IMR-90 (cell line): Measurements from ENCODE around the gene DPYSL3. TPM values are rescaled to one million over a fixed set of nuclear protein-coding genes. Genes with fewer than 3 reads are reported as not detected.

ENCODE experiments used
- ATAC-seq: fragments of 200-7000 bp; cut with Tn5 transposase; 2 replicates; pipeline ENCODE4 v1.9.1; 2020; ENCODE audit warnings: low read depth, mild to moderate bottlenecking, moderate library complexity
- BruUV-seq: library from RNA; stranded (reverse); fragments of 400-500 nt; replicated peaks from 2 replicates; lab custom pipeline; 2021; lab: Mats Ljungman, UMichigan
- CTCF ChIA-PET: fragments of 300-600 bp; formaldehyde crosslinking; extraction: SDS; loops from one replicate; lab custom pipeline; 2021; ENCODE audit warnings: antibody characterized with exemption; lab: Yijun Ruan, JAX
- POLR2A ChIA-PET: fragments of 300-600 bp; sonication (Branson Sonifier 250); formaldehyde crosslinking; loops from one replicate; lab custom pipeline; 2022; ENCODE audit warnings: antibody characterized with exemption; ENCODE audit not compliant: unreplicated experiment; lab: Charles Lee
- DNase-seq: peaks from one replicate; pipeline ENCODE4 v3.0.0; 2013
- H2AFZ ChIP-seq: replicated peaks from 2 replicates; pipeline ENCODE3; 2013; ENCODE audit warnings: low read length, mild to moderate bottlenecking; ENCODE audit not compliant: poor library complexity
- H2AK5ac ChIP-seq: 2 replicates; pipeline ENCODE4 v1.6.1; 2013; ENCODE audit warnings: low read depth, low read length, inconsistent platforms
- H2AK9ac ChIP-seq: replicated peaks from 2 replicates; pipeline ENCODE3; 2013; ENCODE audit warnings: mild to moderate bottlenecking, low read depth, low read length, moderate library complexity; ENCODE audit not compliant: poor library complexity
- H2BK120ac ChIP-seq: 2 replicates; pipeline ENCODE4 v1.6.1; 2013; ENCODE audit warnings: low read depth, low read length, inconsistent platforms
- H2BK15ac ChIP-seq: 3 replicates; pipeline ENCODE4 v1.6.1; 2013; ENCODE audit warnings: low read depth, low read length, inconsistent platforms
- H2BK20ac ChIP-seq: 2 replicates; pipeline ENCODE4 v1.6.1; 2013; ENCODE audit warnings: low read depth, mild to moderate bottlenecking, inconsistent platforms, low read length, moderate library complexity
- H2BK5ac ChIP-seq: 2 replicates; pipeline ENCODE4 v1.6.1; 2013; ENCODE audit warnings: mild to moderate bottlenecking, low read depth, low read length, inconsistent platforms; ENCODE audit not compliant: poor library complexity, severe bottlenecking
- H3K14ac ChIP-seq: replicated peaks from 2 replicates; pipeline ENCODE4 v1.6.1; 2013; ENCODE audit warnings: low read depth, low read length, inconsistent platforms
- H3K18ac ChIP-seq: 2 replicates; pipeline ENCODE4 v1.6.1; 2013; ENCODE audit warnings: low read depth, low read length, control low read depth
- H3K23ac ChIP-seq: 2 replicates; pipeline ENCODE4 v1.6.1; 2013; ENCODE audit warnings: low read depth, low read length, inconsistent platforms
- H3K27ac ChIP-seq: 2 replicates; pipeline ENCODE4 v1.5.1; 2013; ENCODE audit warnings: mild to moderate bottlenecking, control low read depth, low read length; ENCODE audit not compliant: insufficient read depth
- H3K27me3 ChIP-seq: 2 replicates; pipeline ENCODE4 v1.6.1; 2013; ENCODE audit warnings: low read length; ENCODE audit not compliant: control insufficient read depth, insufficient read depth
- H3K36me3 ChIP-seq: 2 replicates; pipeline ENCODE4 v1.6.1; 2013; ENCODE audit warnings: low read length, mixed read lengths; ENCODE audit not compliant: control insufficient read depth, insufficient read depth
- H3K4ac ChIP-seq: 2 replicates; pipeline ENCODE4 v1.6.1; 2013; ENCODE audit warnings: low read depth, low read length, inconsistent platforms
- H3K4me1 ChIP-seq: 2 replicates; pipeline ENCODE4 v1.6.1; 2013; ENCODE audit warnings: low read length, mixed read lengths; ENCODE audit not compliant: control insufficient read depth, insufficient read depth
- H3K4me2 ChIP-seq: 2 replicates; pipeline ENCODE4 v1.6.1; 2013; ENCODE audit warnings: low read depth, mild to moderate bottlenecking, control low read depth, low read length, moderate library complexity
- H3K4me3 ChIP-seq: 2 replicates; pipeline ENCODE4 v1.5.1; 2013; ENCODE audit warnings: low read depth, mild to moderate bottlenecking, control low read depth, low read length, moderate library complexity; ENCODE audit not compliant: insufficient read depth
- H3K56ac ChIP-seq: 2 replicates; pipeline ENCODE4 v1.6.1; 2013; ENCODE audit warnings: low read length, inconsistent platforms; ENCODE audit not compliant: insufficient read depth; ENCODE audit errors: extremely low read depth
- H3K79me1 ChIP-seq, 2 experiments: 2 replicates each; pipeline ENCODE4 v1.6.1; 2013; ENCODE audit warnings: low read length in 2 of 2, inconsistent platforms in 1 of 2, low read depth in 1 of 2
- H3K9ac ChIP-seq: 2 replicates; pipeline ENCODE4 v1.6.1; 2013; ENCODE audit warnings: low read depth, low read length, control low read depth
- H3K9me1 ChIP-seq: 2 replicates; pipeline ENCODE4 v1.6.1; 2013; ENCODE audit warnings: low read length, inconsistent platforms; ENCODE audit not compliant: insufficient read depth
- H3K9me3 ChIP-seq: 2 replicates; pipeline ENCODE4 v1.6.1; 2013; ENCODE audit warnings: low read length; ENCODE audit not compliant: control insufficient read depth, insufficient read depth
- H4K20me1 ChIP-seq: 2 replicates; pipeline ENCODE4 v1.6.1; 2013; ENCODE audit warnings: low read length, inconsistent platforms; ENCODE audit not compliant: insufficient read depth
- H4K5ac ChIP-seq: 2 replicates; pipeline ENCODE4 v1.6.1; 2013; ENCODE audit warnings: mild to moderate bottlenecking, low read depth, low read length, control low read depth
- H4K8ac ChIP-seq, 2 experiments: 2 replicates each; pipeline ENCODE4 v1.6.1; 2013; ENCODE audit warnings: low read depth in 2 of 2, low read length in 2 of 2, control low read depth in 1 of 2, inconsistent platforms in 1 of 2
- H4K91ac ChIP-seq: 2 replicates; pipeline ENCODE4 v1.6.1; 2013; ENCODE audit warnings: low read depth, low read length, inconsistent platforms; ENCODE audit not compliant: insufficient read depth
- BHLHE40 ChIP-seq: fragments of 150-350 bp; IDR thresholded peaks from 2 replicates; pipeline ENCODE4 v1.6.1; 2016; ENCODE audit warnings: mild to moderate bottlenecking, low read depth, low read length
- CEBPB ChIP-seq: IDR thresholded peaks from 2 replicates; pipeline ENCODE4 v1.6.1; 2012; ENCODE audit warnings: low read depth, low read length, improper control_type of control experiment
- CHD1 ChIP-seq: IDR thresholded peaks from 2 replicates; pipeline ENCODE4 v1.6.1; 2012; ENCODE audit warnings: low read depth, low read length, improper control_type of control experiment
- FOS ChIP-seq: fragments of 150-350 bp; IDR thresholded peaks from 2 replicates; pipeline ENCODE4 v1.6.1; 2016; ENCODE audit warnings: low read depth, low read length
- MAFK ChIP-seq: IDR thresholded peaks from 2 replicates; pipeline ENCODE4 v1.6.1; 2012; ENCODE audit warnings: low read depth, low read length, improper control_type of control experiment
- MAZ ChIP-seq: IDR thresholded peaks from 2 replicates; pipeline ENCODE4 v1.6.1; 2012; ENCODE audit warnings: low read depth, mild to moderate bottlenecking, low read length, improper control_type of control experiment, moderate library complexity, borderline replicate concordance
- MXI1 ChIP-seq: IDR thresholded peaks from 2 replicates; pipeline ENCODE4 v1.6.1; 2012; ENCODE audit warnings: low read depth, mild to moderate bottlenecking, low read length, moderate library complexity, borderline replicate concordance
- NFE2L2 ChIP-seq: fragments of 150-350 bp; IDR thresholded peaks from 2 replicates; pipeline ENCODE4 v1.6.1; 2016; ENCODE audit warnings: low read depth, mild to moderate bottlenecking, low read length
- RAD21 ChIP-seq: IDR thresholded peaks from 2 replicates; pipeline ENCODE4 v1.6.1; 2012; ENCODE audit warnings: low read length, improper control_type of control experiment
- RCOR1 ChIP-seq: IDR thresholded peaks from 2 replicates; pipeline ENCODE4 v1.6.1; 2012; ENCODE audit warnings: mild to moderate bottlenecking, low read length, improper control_type of control experiment; ENCODE audit not compliant: insufficient replicate concordance
- SMC3 ChIP-seq: fragments of 150-350 bp; IDR thresholded peaks from 2 replicates; pipeline ENCODE4 v1.6.1; 2016; ENCODE audit warnings: low read depth, mild to moderate bottlenecking, antibody characterized with exemption, low read length, moderate library complexity
- WGBS, 2 experiments: methylation state at CpG; one replicate each; pipeline versions ENCODE4 v1.1.5 to v1.1.7; 2013; ENCODE audit warnings: missing lambda C conversion rate in 2 of 2; ENCODE audit not compliant: insufficient read length in 1 of 2; ENCODE audit errors: extremely low coverage in 2 of 2; 5-methylcytosine and 5-hydroxymethylcytosine counted together
- dilution Hi-C: fragments of 300-500 bp; cut with HindIII; formaldehyde crosslinking; loops from one replicate; pipeline ENCODE4 v1.14.3; 2018; ENCODE audit warnings: low sequenced_read_pairs; ENCODE audit not compliant: unreplicated experiment
- in situ Hi-C: fragments of 300-500 bp; cut with MboI; formaldehyde crosslinking; loops from 3 replicates; pipeline ENCODE4 v1.14.3; 2019; ENCODE audit warnings: low sequenced_read_pairs, inconsistent platforms, mixed read lengths
- intact Hi-C: fragments of 100-400 bp; cut with micrococcal nuclease; formaldehyde crosslinking; loops from 2 replicates; pipeline ENCODE4 v1.10.0; 2022
- polyA plus RNA-seq, 3 experiments: library from polyadenylated mRNA; depleted of rRNA; stranded (reverse); fragments of >200 nt; gene quantifications; 2 replicates each; pipeline ENCODE4 v1.2.3, GENCODE V29; 2012; ENCODE audit warnings: low replicate concordance in 1 of 3
- total RNA-seq: library from RNA; depleted of rRNA; stranded (reverse); fragments of >200 nt; gene quantifications from 2 replicates; pipeline ENCODE4 v1.2.3, GENCODE V29; 2012
- TF ChIP-seq, protein P1 (sequence below): conservative IDR thresholded peaks from 2 replicates; pipeline ENCODE4 v1.5.1; 2012; ENCODE audit warnings: mild to moderate bottlenecking, low read depth, low read length, improper control_type of control experiment
- TF ChIP-seq, protein P2 (sequence below): fragments of 150-350 bp; IDR thresholded peaks from 2 replicates; pipeline ENCODE4 v1.6.1; 2017; ENCODE audit warnings: mild to moderate bottlenecking, antibody characterized with exemption, low read length, low read depth
- TF ChIP-seq, protein P3 (sequence below): fragments of 150-350 bp; IDR thresholded peaks from 2 replicates; pipeline ENCODE4 v1.6.1; 2016; ENCODE audit warnings: low read depth, mild to moderate bottlenecking, low read length, moderate library complexity, borderline replicate concordance

The DPYSL3 gene
- total and polyA plus RNA-seq, 2 of the 4 experiments (the other 2 are of a cell fraction) = 50.2 to 60.9 TPM

DNA sequence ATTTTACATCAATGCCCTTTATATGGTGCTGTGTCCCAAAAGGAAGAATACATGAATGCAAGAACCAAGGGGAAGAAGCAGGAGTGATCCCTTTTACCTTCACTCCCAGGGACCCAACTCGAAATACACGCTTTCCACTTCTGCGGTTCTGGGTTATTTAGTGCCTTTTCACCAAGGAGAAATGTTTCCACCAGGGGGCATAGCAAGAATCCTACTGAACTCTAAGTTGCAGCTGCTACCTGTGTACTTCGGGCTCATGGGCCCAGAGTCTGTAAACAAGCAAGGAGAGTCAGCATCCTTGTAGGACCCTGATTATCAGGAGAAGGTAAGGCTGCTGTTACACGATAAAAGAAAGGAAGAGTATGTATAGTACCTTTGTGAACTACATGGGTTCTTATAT, 45.7 kb downstream of the DPYSL3 start:
- POLR2A ChIA-PET = no interaction called here
- CTCF ChIA-PET = interaction anchor here (1.0 to 1.5 kb wide), 4 partner anchors 9 to 113 kb away, joined by 3 to 6 read pairs (median 4); no protein-coding TSS in a partner anchor
- no peak overlapping the region for H3K4me3 ChIP-seq
- WGBS, 2 experiments = 100% methylated on average over 1 of the region's 5 CpGs; no CpG with 5 or more reads in 1 of the 2 experiments
- dilution Hi-C loops (no loop called here), in situ Hi-C loops (no loop called here), intact Hi-C loops (loop anchor here (2.0 kb wide), 1 partner anchor 95 kb away; no protein-coding TSS in a partner anchor)
- no peak overlapping the region; the same call in 1 of the 2 replicates for H2AK5ac ChIP-seq
- H2AFZ ChIP-seq = no peak overlapping the region
- BruUV-seq = no TSS peak
- no peak overlapping the region for H3K4ac ChIP-seq
- no peak overlapping the region for H3K27ac ChIP-seq
- H4K91ac ChIP-seq = no peak overlapping the region
- ATAC-seq (no peak), DNase-seq (peak; percentile 45)
- no peak overlapping the region for H2AK9ac ChIP-seq
- no peak overlapping the region for H3K4me2 ChIP-seq
- no peak overlapping the region for H2BK15ac ChIP-seq
- H3K14ac ChIP-seq = no peak overlapping the region
- H2BK20ac ChIP-seq = no peak overlapping the region
- no peaks in the 10 kb centered on the region for H3K4me1 ChIP-seq
- H3K79me1 ChIP-seq = peaks cover 30 to 47% of the 10 kb centered on the region in 2 experiments
- no peaks in the 10 kb centered on the region for H4K20me1 ChIP-seq
- no peak overlapping the region for H4K8ac ChIP-seq
- no peaks in the 10 kb centered on the region for H3K27me3 ChIP-seq
- no peak overlapping the region for H2BK5ac ChIP-seq
- no peak overlapping the region for H3K23ac ChIP-seq
- peaks cover 4% of the 10 kb centered on the region for H3K9me3 ChIP-seq
- peaks cover 9% of the 10 kb centered on the region; the same call in 1 of the 2 replicates for H3K9me1 ChIP-seq
- H3K36me3 ChIP-seq = no peaks in the 10 kb centered on the region; the same call in 1 of the 2 replicates
- H2BK120ac ChIP-seq = no peak overlapping the region
- no peak overlapping the region for H3K9ac ChIP-seq
- TF ChIP-seq CHD1 (no peak), BHLHE40 (no peak), RAD21 (peak; percentile 50), MAZ (no peak), MAFK (no peak), MXI1 (no peak), RCOR1 (no peak), CEBPB (no peak), SMC3 (peak; percentile 64), NFE2L2 (no peak), FOS (no peak)
- TF ChIP-seq, protein P1, sequence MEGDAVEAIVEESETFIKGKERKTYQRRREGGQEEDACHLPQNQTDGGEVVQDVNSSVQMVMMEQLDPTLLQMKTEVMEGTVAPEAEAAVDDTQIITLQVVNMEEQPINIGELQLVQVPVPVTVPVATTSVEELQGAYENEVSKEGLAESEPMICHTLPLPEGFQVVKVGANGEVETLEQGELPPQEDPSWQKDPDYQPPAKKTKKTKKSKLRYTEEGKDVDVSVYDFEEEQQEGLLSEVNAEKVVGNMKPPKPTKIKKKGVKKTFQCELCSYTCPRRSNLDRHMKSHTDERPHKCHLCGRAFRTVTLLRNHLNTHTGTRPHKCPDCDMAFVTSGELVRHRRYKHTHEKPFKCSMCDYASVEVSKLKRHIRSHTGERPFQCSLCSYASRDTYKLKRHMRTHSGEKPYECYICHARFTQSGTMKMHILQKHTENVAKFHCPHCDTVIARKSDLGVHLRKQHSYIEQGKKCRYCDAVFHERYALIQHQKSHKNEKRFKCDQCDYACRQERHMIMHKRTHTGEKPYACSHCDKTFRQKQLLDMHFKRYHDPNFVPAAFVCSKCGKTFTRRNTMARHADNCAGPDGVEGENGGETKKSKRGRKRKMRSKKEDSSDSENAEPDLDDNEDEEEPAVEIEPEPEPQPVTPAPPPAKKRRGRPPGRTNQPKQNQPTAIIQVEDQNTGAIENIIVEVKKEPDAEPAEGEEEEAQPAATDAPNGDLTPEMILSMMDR = peak; percentile 48
- TF ChIP-seq, protein P2, sequence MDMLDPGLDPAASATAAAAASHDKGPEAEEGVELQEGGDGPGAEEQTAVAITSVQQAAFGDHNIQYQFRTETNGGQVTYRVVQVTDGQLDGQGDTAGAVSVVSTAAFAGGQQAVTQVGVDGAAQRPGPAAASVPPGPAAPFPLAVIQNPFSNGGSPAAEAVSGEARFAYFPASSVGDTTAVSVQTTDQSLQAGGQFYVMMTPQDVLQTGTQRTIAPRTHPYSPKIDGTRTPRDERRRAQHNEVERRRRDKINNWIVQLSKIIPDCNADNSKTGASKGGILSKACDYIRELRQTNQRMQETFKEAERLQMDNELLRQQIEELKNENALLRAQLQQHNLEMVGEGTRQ = no peak
- TF ChIP-seq, protein P3, sequence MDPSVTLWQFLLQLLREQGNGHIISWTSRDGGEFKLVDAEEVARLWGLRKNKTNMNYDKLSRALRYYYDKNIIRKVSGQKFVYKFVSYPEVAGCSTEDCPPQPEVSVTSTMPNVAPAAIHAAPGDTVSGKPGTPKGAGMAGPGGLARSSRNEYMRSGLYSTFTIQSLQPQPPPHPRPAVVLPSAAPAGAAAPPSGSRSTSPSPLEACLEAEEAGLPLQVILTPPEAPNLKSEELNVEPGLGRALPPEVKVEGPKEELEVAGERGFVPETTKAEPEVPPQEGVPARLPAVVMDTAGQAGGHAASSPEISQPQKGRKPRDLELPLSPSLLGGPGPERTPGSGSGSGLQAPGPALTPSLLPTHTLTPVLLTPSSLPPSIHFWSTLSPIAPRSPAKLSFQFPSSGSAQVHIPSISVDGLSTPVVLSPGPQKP = no peak
- H4K5ac ChIP-seq = no peak overlapping the region
- no peak overlapping the region for H3K18ac ChIP-seq
- no peak overlapping the region for H3K56ac ChIP-seq
